ENCODE data around the gene LRRC8D. TPM values are rescaled to one million over a fixed set of nuclear protein-coding genes. Genes with fewer than 3 reads are reported as not detected.

The LRRC8D gene
- total and polyA plus RNA-seq, 2 of the 4 experiments (the other 2 are of a cell fraction), result 34.1 to 35.3 TPM

- Histone ChIP-seq H4K91ac (ENCODE audit: insufficient read depth, low read depth, low read length) (no peak overlapping the region), H3K4ac (ENCODE audit: low read depth, low read length) (no peak overlapping the region), H3K23ac (ENCODE audit: low read depth, low read length) (0 out of 2 replicates have a peak overlapping the region, but pooled peaks have one; percentile 24), H4K8ac (ENCODE audit: low read depth in 2 of 2, low read length in 2 of 2) (no peak overlapping the region), H3K18ac (ENCODE audit: low read depth, low read length) (no peak overlapping the region), H2BK20ac (ENCODE audit: low read depth, low read length) (no peak overlapping the region), H2BK5ac (ENCODE audit: low read depth, low read length, poor library complexity, severe bottlenecking) (no peak overlapping the region), H3K56ac (ENCODE audit: extremely low read depth, insufficient read depth, low read length) (no peak overlapping the region), H3K9me3 (ENCODE audit: control insufficient read depth, insufficient read depth, low read length) (no peaks in the 10 kb centered on the region), H3K4me3 (ENCODE audit: insufficient read depth, low read depth, low read length) (no peak overlapping the region), H2AK9ac (replicated peaks; ENCODE audit: low read depth, low read length, poor library complexity) (no peak overlapping the region), H3K4me1 (ENCODE audit: control insufficient read depth, insufficient read depth, low read length) (peaks cover 11% of the 10 kb centered on the region), H4K5ac (ENCODE audit: low read depth, low read length) (no peak overlapping the region), H3K27me3 (ENCODE audit: control insufficient read depth, insufficient read depth, low read length) (no peaks in the 10 kb centered on the region; the same call in 1 of the 2 replicates), H3K9ac (ENCODE audit: low read depth, low read length) (no peak overlapping the region), H3K4me2 (ENCODE audit: low read depth, low read length) (no peak overlapping the region), H2AFZ (replicated peaks; ENCODE audit: low read length, poor library complexity) (no peak overlapping the region), H3K36me3 (ENCODE audit: control insufficient read depth, insufficient read depth, low read length) (no peaks in the 10 kb centered on the region), H2BK15ac (ENCODE audit: low read depth, low read length) (0 out of 3 replicates have a peak overlapping the region, but pooled peaks have one; percentile 37), H3K27ac (ENCODE audit: insufficient read depth, low read length) (no peak overlapping the region), H3K79me1 (ENCODE audit: low read depth in 1 of 2, low read length in 2 of 2) (no peaks in the 10 kb centered on the region), H2BK120ac (ENCODE audit: low read depth, low read length) (no peak overlapping the region), H3K14ac (replicated peaks; ENCODE audit: low read depth, low read length) (no peak overlapping the region), H2AK5ac (ENCODE audit: low read depth, low read length) (no peak overlapping the region), H4K20me1 (ENCODE audit: insufficient read depth, low read length) (no peaks in the 10 kb centered on the region), H3K9me1 (ENCODE audit: insufficient read depth, low read length) (peaks cover 8% of the 10 kb centered on the region; the same call in 1 of the 2 replicates)
- intact Hi-C loops (cut with micrococcal nuclease), result no loop called here
- no TSS peak for BruUV-seq (replicated peaks)
- in situ Hi-C loops (cut with MboI; ENCODE audit: low sequenced_read_pairs), result no loop called here
- ATAC-seq (ENCODE audit: low read depth) (no peak), DNase-seq (no peak)
- CTCF ChIA-PET, result no interaction called here
- TF ChIP-seq SMC3 (IDR thresholded peaks at IDR 0.05; ENCODE audit: low read depth, low read length) (no peak), CEBPB (IDR thresholded peaks at IDR 0.05; ENCODE audit: low read depth, low read length) (no peak), RAD21 (IDR thresholded peaks at IDR 0.05; ENCODE audit: low read length) (no peak)
- dilution Hi-C loops (cut with HindIII; ENCODE audit: low sequenced_read_pairs, unreplicated experiment), result no loop called here
- POLR2A ChIA-PET (ENCODE audit: unreplicated experiment), result no interaction called here
- WGBS, 2 experiments (ENCODE audit: extremely low coverage in 2 of 2, insufficient read length in 1 of 2), result no CpG with 5 or more reads among the region's 1 CpG
Observed at GRCh38 chr1:89810302-89810701, 10.5 kb upstream of the LRRC8D start.
